Measurements from ENCODE around the gene IDE. TPM values are rescaled to one million over a fixed set of nuclear protein-coding genes. Genes with fewer than 3 reads are reported as not detected.

The IDE gene
- total and polyA plus RNA-seq, 2 donors (not counting 1 experiment from before 2014, with no cell fraction given): 7.7 to 40.9 TPM

- Histone ChIP-seq H3K9me3 (ENCODE audit: control extremely low read depth in 1 of 3, control insufficient read depth in 2 of 3, insufficient read depth in 1 of 3, low read length in 2 of 3) (peaks cover 0 to 3% (median 0%) of the 10 kb centered on the region in 3 donors), H3K27ac (ENCODE audit: low read length in 2 of 2) (no peak overlapping the region), H3K4me3 (ENCODE audit: control extremely low read depth in 1 of 5, extremely low read depth in 1 of 5, insufficient read depth in 1 of 5, low read depth in 2 of 5, low read length in 4 of 5) (no peak overlapping the region), H4K20me1 (ENCODE audit: control insufficient read depth, insufficient read depth, low read length, poor library complexity, severe bottlenecking) (no peaks in the 10 kb centered on the region), H3K4me2 (replicated peaks; ENCODE audit: low read depth, low read length, poor library complexity, severe bottlenecking) (no peak overlapping the region), H3K4me1 (ENCODE audit: control insufficient read depth in 2 of 2, insufficient read depth in 2 of 2, low read length in 2 of 2) (peaks cover 2 to 3% of the 10 kb centered on the region in 2 donors), H3K9ac (ENCODE audit: low read length) (no peak overlapping the region), H3K36me3 (replicated peaks in 1 of 2; ENCODE audit: control extremely low read depth in 1 of 2, control insufficient read depth in 1 of 2, extremely low read depth in 1 of 2, insufficient read depth in 2 of 2, low read length in 1 of 2) (no peaks in the 10 kb centered on the region), H3K79me2 (ENCODE audit: control insufficient read depth, insufficient read depth, low read length) (peaks cover 78% of the 10 kb centered on the region), H2AFZ (ENCODE audit: insufficient read depth, low read depth, low read length, poor library complexity, severe bottlenecking) (no peak overlapping the region), H3K27me3 (replicated peaks in 1 of 4; ENCODE audit: control extremely low read depth in 1 of 4, control insufficient read depth in 3 of 4, insufficient read depth in 4 of 4, low read length in 3 of 4) (no peaks in the 10 kb centered on the region)
- H3K9me3 Mint-ChIP-seq (ENCODE audit: insufficient read depth): no peaks in the 10 kb centered on the region
- H3K27ac Mint-ChIP-seq: no peak overlapping the region
- POLR2A ChIA-PET: no interaction called here
- no peak for DNase-seq
- CTCF ChIA-PET: interaction anchor here (1.2 kb wide), 1 partner anchor 283 kb away, joined by 3 read pairs; no protein-coding TSS in a partner anchor
- no peak for ATAC-seq (ENCODE audit: low read depth)
- H3K27me3 Mint-ChIP-seq: no peaks in the 10 kb centered on the region
- intact Hi-C loops (cut with micrococcal nuclease): no loop called here
- TF ChIP-seq, protein P1, sequence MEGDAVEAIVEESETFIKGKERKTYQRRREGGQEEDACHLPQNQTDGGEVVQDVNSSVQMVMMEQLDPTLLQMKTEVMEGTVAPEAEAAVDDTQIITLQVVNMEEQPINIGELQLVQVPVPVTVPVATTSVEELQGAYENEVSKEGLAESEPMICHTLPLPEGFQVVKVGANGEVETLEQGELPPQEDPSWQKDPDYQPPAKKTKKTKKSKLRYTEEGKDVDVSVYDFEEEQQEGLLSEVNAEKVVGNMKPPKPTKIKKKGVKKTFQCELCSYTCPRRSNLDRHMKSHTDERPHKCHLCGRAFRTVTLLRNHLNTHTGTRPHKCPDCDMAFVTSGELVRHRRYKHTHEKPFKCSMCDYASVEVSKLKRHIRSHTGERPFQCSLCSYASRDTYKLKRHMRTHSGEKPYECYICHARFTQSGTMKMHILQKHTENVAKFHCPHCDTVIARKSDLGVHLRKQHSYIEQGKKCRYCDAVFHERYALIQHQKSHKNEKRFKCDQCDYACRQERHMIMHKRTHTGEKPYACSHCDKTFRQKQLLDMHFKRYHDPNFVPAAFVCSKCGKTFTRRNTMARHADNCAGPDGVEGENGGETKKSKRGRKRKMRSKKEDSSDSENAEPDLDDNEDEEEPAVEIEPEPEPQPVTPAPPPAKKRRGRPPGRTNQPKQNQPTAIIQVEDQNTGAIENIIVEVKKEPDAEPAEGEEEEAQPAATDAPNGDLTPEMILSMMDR (IDR thresholded peaks at IDR 0.05): no peak
- no peak overlapping the region for H3K4me3 Mint-ChIP-seq
- no CpG with 5 or more reads among the region's 1 CpG for WGBS (ENCODE audit: insufficient coverage)
- H3K4me1 Mint-ChIP-seq: peaks cover 25% of the 10 kb centered on the region
Measured at GRCh38 chr10:92598321-92598720, 24.4 kb upstream of the IDE start.

- no peaks in the 10 kb centered on the region for H3K36me3 ChIP-seq (replicated peaks in 1 of 2; ENCODE audit: control extremely low read depth in 1 of 2, control insufficient read depth in 1 of 2, extremely low read depth in 1 of 2, insufficient read depth in 2 of 2, low read length in 1 of 2)
- H3K4me3 ChIP-seq (ENCODE audit: control extremely low read depth in 1 of 5, extremely low read depth in 1 of 5, insufficient read depth in 1 of 5, low read depth in 2 of 5, low read length in 4 of 5): no peak overlapping the region
- H3K4me3 Mint-ChIP-seq: peak overlapping the region; percentile 5
- no peaks in the 10 kb centered on the region for H3K9me3 ChIP-seq (ENCODE audit: control extremely low read depth in 1 of 3, control insufficient read depth in 2 of 3, insufficient read depth in 1 of 3, low read length in 2 of 3)
- no peak for DNase-seq
- H3K27ac ChIP-seq (ENCODE audit: low read length in 2 of 2): no peak overlapping the region
- no peaks in the 10 kb centered on the region for H3K27me3 ChIP-seq (replicated peaks in 1 of 4; ENCODE audit: control extremely low read depth in 1 of 4, control insufficient read depth in 3 of 4, insufficient read depth in 4 of 4, low read length in 3 of 4)
- ChIA-PET POLR2A (no interaction called here), CTCF (no interaction called here)
- H3K27me3 Mint-ChIP-seq: no peaks in the 10 kb centered on the region
- no peak overlapping the region for H2AFZ ChIP-seq (ENCODE audit: insufficient read depth, low read depth, low read length, poor library complexity, severe bottlenecking)
- no peaks in the 10 kb centered on the region for H3K9me3 Mint-ChIP-seq (ENCODE audit: insufficient read depth)
- no peak for ATAC-seq (ENCODE audit: low read depth)
- WGBS (ENCODE audit: insufficient coverage): no CpG with 5 or more reads among the region's 2 CpGs
- no peaks in the 10 kb centered on the region for H4K20me1 ChIP-seq (ENCODE audit: control insufficient read depth, insufficient read depth, low read length, poor library complexity, severe bottlenecking)
- H3K9ac ChIP-seq (ENCODE audit: low read length): no peak overlapping the region
- no peak overlapping the region for H3K4me2 ChIP-seq (replicated peaks; ENCODE audit: low read depth, low read length, poor library complexity, severe bottlenecking)
- H3K79me2 ChIP-seq (ENCODE audit: control insufficient read depth, insufficient read depth, low read length): peaks cover 51% of the 10 kb centered on the region
- peaks cover 38% of the 10 kb centered on the region for H3K4me1 Mint-ChIP-seq
- H3K4me1 ChIP-seq (ENCODE audit: control insufficient read depth in 2 of 2, insufficient read depth in 2 of 2, low read length in 2 of 2): peaks cover 9 to 21% of the 10 kb centered on the region in 2 donors
- intact Hi-C loops (cut with micrococcal nuclease): no loop called here
- no peak overlapping the region for H3K27ac Mint-ChIP-seq
- TF ChIP-seq EZH2 (IDR thresholded peaks at IDR 0.05; ENCODE audit: borderline replicate concordance, insufficient read depth, low read depth, low read length, poor library complexity, severe bottlenecking): no peak
- TF ChIP-seq, protein P1 (IDR thresholded peaks at IDR 0.05): no peak
Measured at GRCh38 chr10:92595505-92595904, 21.6 kb upstream of the IDE start.
